HepG2 (cell line): Measurements from ENCODE around the gene SMCO1.

Experiments used
- CTCF ChIP-seq: sonication (generic); formaldehyde crosslinking; IDR thresholded peaks from 2 replicates; pipeline ENCODE4 v1.5.0; 2020; ENCODE audit warnings: mild to moderate bottlenecking, missing genetic modification reagents, moderate library complexity
- FOXA1 ChIP-seq, 2 experiments: fragments of 450-650 bp in 1 of 2; sonication (generic) in 1 of 2; formaldehyde crosslinking in 1 of 2; IDR thresholded peaks; 2 replicates each; pipeline versions ENCODE4 v1.4.0 to v1.6.1; 2016 to 2020; ENCODE audit warnings: missing genetic modification reagents in 1 of 2
- NCOR1 ChIP-seq: fragments of 200-600 bp; sonication (generic); IDR thresholded peaks from 2 replicates; pipeline ENCODE4 v1.7.0; 2017; ENCODE audit warnings: antibody characterized with exemption, low read length, borderline replicate concordance
- PBX3 ChIP-seq: sonication (generic); formaldehyde crosslinking; IDR thresholded peaks from 2 replicates; pipeline ENCODE4 v1.8.1; 2023; ENCODE audit warnings: missing genetic modification reagents, inconsistent platforms, borderline replicate concordance
- REST ChIP-seq, 2 experiments: IDR thresholded peaks; 2 replicates each; pipeline ENCODE4 v1.6.1; 2011 to 2012; ENCODE audit warnings: low read length in 2 of 2, borderline replicate concordance in 1 of 2, low read depth in 1 of 2, mild to moderate bottlenecking in 1 of 2, moderate library complexity in 1 of 2
- RNF219 ChIP-seq: sonication (generic); formaldehyde crosslinking; IDR thresholded peaks from 2 replicates; pipeline ENCODE4 v1.5.0; 2020; ENCODE audit warnings: mild to moderate bottlenecking, missing genetic modification reagents
- SMARCE1 ChIP-seq: fragments of 450-650 bp; IDR thresholded peaks from 2 replicates; pipeline ENCODE4 v1.6.1; 2017; ENCODE audit warnings: borderline replicate concordance
- ZFP91 ChIP-seq: sonication (generic); formaldehyde crosslinking; IDR thresholded peaks from 2 replicates; pipeline ENCODE4 v1.9.0; 2022; ENCODE audit warnings: missing genetic modification reagents, mild to moderate bottlenecking, borderline replicate concordance
- ZMYM2 ChIP-seq: sonication (generic); formaldehyde crosslinking; IDR thresholded peaks from 2 replicates; pipeline ENCODE4 v1.8.0; 2022; ENCODE audit warnings: mild to moderate bottlenecking, missing genetic modification reagents
- ZNF547 ChIP-seq: sonication (generic); formaldehyde crosslinking; IDR thresholded peaks from 2 replicates; pipeline ENCODE4 v1.5.1; 2020; ENCODE audit warnings: mild to moderate bottlenecking, missing genetic modification reagents
- ZNF670 ChIP-seq: sonication (generic); formaldehyde crosslinking; IDR thresholded peaks from 2 replicates; pipeline ENCODE4 v1.8.0; 2022; ENCODE audit warnings: mild to moderate bottlenecking, missing genetic modification reagents, borderline replicate concordance
- ZNF75D ChIP-seq: sonication (generic); formaldehyde crosslinking; IDR thresholded peaks from 2 replicates; pipeline ENCODE4 v1.8.1; 2023; ENCODE audit warnings: missing genetic modification reagents, mild to moderate bottlenecking, borderline replicate concordance

GRCh38 chr3:196555295-196555694 is 40.1 kb upstream of the SMCO1 start:
- TF ChIP-seq ZNF670 (CRISPR knock-in tag) (no peak), ZFP91 (CRISPR knock-in tag) (no peak), CTCF (CRISPR knock-in tag) (no peak), NCOR1 (no peak), SMARCE1 (no peak), ZNF75D (CRISPR knock-in tag) (no peak), FOXA1 (IDR thresholded peaks at IDR 0.05) (no peak), FOXA1 (CRISPR knock-in tag; IDR thresholded peaks at IDR 0.05) (no peak), ZNF547 (CRISPR knock-in tag) (no peak), RNF219 (CRISPR knock-in tag) (no peak), REST (IDR thresholded peaks at IDR 0.05; ENCODE audit: borderline replicate concordance in 1 of 2, low read depth in 1 of 2, low read length in 2 of 2) (no peak), ZMYM2 (no peak), PBX3 (CRISPR knock-in tag) (no peak)
